ENCODE measurements around the gene HECTD4. TPM values are rescaled to one million over a fixed set of nuclear protein-coding genes. Genes with fewer than 3 reads are reported as not detected.
A peak's percentile ranks its signal among the peaks of the same experiment; 100 is the strongest.

HECTD4 gene
- total RNA-seq, 4 donors from 2014 or later = 53.7 to 168 (median 62.9) TPM

DNA sequence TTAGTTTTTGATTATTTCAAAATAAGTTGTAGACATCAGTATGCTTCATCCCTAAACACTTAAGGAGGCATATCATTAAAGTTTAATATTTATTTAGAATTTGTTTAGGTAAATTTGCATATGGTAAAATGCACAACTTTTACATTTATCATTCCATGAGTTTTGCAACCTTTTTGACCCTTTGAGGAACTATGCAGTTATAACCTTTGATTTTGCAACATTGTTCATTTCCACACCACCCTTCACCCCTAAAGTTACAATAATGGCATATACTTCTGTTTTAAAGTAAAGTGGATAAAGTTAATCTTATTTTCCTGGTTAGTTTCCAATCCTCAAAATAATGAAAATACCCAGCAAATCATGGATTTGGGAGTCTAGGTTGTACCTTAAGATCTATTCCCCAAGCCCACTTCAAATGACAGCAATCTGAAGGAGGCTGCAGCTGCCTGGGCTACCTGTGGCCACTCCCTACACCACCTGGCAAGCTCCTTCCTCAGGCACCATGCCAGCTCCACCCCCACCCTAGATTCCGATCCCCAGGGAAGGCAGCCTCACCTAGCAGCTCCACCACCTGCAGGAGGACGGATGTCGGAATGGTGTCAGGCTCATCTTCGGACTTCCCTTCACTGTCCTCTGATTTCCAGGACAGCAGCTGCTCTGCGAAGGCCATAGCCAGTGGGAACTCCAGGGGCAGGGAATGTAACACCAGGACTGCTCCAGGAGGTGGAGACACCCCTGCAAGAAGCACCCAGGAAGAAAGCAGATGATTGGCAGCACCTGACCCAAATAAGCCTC lies 191.8 kb downstream of the HECTD4 start:
- H3K36me3 ChIP-seq = peaks cover 69% of the 10 kb centered on the region
- DNase-seq (ENCODE audit: low spot score in 2 of 2) = no peak
- H3K27ac ChIP-seq = peak overlapping the region; percentile 50
- TF ChIP-seq POLR2AphosphoS5 (IDR thresholded peaks at IDR 0.05) (no peak), POLR2A (IDR thresholded peaks at IDR 0.05) (no peak), EP300 (IDR thresholded peaks at IDR 0.05) (no peak), CTCF (IDR thresholded peaks at IDR 0.05) (no peak)
- no peaks in the 10 kb centered on the region for H3K9me3 ChIP-seq
- H3K4me3 ChIP-seq = no peak overlapping the region
- H3K27me3 ChIP-seq = no peaks in the 10 kb centered on the region
- 47% methylated on average over 5 of the region's 5 CpGs for WGBS
- H3K4me1 ChIP-seq = peaks cover 22% of the 10 kb centered on the region

- TF ChIP-seq EP300 (IDR thresholded peaks at IDR 0.05) = no peak
- no peak overlapping the region for H3K27ac ChIP-seq
- DNase-seq (ENCODE audit: low spot score in 2 of 2) = no peak
- H3K4me3 ChIP-seq = no peak overlapping the region
- H3K9me3 ChIP-seq = no peaks in the 10 kb centered on the region
- no peaks in the 10 kb centered on the region for H3K27me3 ChIP-seq
- H3K4me1 ChIP-seq = peaks cover 28% of the 10 kb centered on the region
- H3K36me3 ChIP-seq = peaks cover 68% of the 10 kb centered on the region
- WGBS = 90% methylated on average over 9 of the region's 9 CpGs
These were observed 194.0 kb downstream of the HECTD4 start for GRCh38 chr12:112188130-112188830.

GRCh38 chr12:112185093-112185923 lies 196.9 kb downstream of the HECTD4 start:
- no peak for DNase-seq (ENCODE audit: low spot score in 2 of 2)
- H3K27me3 ChIP-seq = no peaks in the 10 kb centered on the region
- 59% methylated on average over 25 of the region's 26 CpGs for WGBS
- no peak overlapping the region for H3K4me3 ChIP-seq
- H3K9me3 ChIP-seq = no peaks in the 10 kb centered on the region
- peaks cover 7% of the 10 kb centered on the region for H3K4me1 ChIP-seq
- H3K27ac ChIP-seq = no peak overlapping the region
- TF ChIP-seq POLR2A (IDR thresholded peaks at IDR 0.05) = no peak
- TF ChIP-seq CTCF (IDR thresholded peaks at IDR 0.05) = no peak
- no peak for TF ChIP-seq POLR2AphosphoS5 (IDR thresholded peaks at IDR 0.05)
- no peak for TF ChIP-seq EP300 (IDR thresholded peaks at IDR 0.05)
- peaks cover 60% of the 10 kb centered on the region for H3K36me3 ChIP-seq

GRCh38 chr12:112184056-112184887 lies 198.0 kb downstream of the HECTD4 start:
- H3K27ac ChIP-seq = no peak overlapping the region
- peaks cover 5% of the 10 kb centered on the region for H3K4me1 ChIP-seq
- no peaks in the 10 kb centered on the region for H3K27me3 ChIP-seq
- WGBS = 94% methylated on average over 36 of the region's 46 CpGs
- H3K36me3 ChIP-seq = peaks cover 66% of the 10 kb centered on the region
- no peaks in the 10 kb centered on the region for H3K9me3 ChIP-seq
- no peak for DNase-seq (ENCODE audit: low spot score in 2 of 2)
- no peak overlapping the region for H3K4me3 ChIP-seq
- TF ChIP-seq EP300 (IDR thresholded peaks at IDR 0.05) (no peak), CTCF (IDR thresholded peaks at IDR 0.05) (no peak), POLR2AphosphoS5 (IDR thresholded peaks at IDR 0.05) (no peak), POLR2A (IDR thresholded peaks at IDR 0.05) (no peak)

Measured in suprapubic skin (tissue), 4 donors.